Keratinocyte (primary cell): ENCODE results near the gene C3orf20. TPM values are rescaled to one million over a fixed set of nuclear protein-coding genes. Genes with fewer than 3 reads are reported as not detected.
"Not testable (repeated sequence)": the region's sequence is repeated elsewhere in the genome, so short reads cannot be mapped to it uniquely, and the experiment has no call there.

Experiments
- DNase-seq: peaks from one replicate; pipeline ENCODE4 v3.0.0-alpha.2; 2011; ENCODE audit warnings: low read depth, missing footprints, low spot score
- FAIRE-seq: peaks from 2 replicates; lab custom pipeline; 2011; peaks lifted over from hg19 to GRCh38; lab: Jason Lieb, UNC
- H2AFZ ChIP-seq: 2 replicates; pipeline ENCODE4 v1.6.0; 2012; ENCODE audit warnings: low read length, control low read depth, inconsistent platforms; ENCODE audit not compliant: control insufficient read depth
- H3K27ac ChIP-seq: 2 replicates; pipeline ENCODE4 v1.5.1; 2011; ENCODE audit warnings: low read length; ENCODE audit not compliant: control insufficient read depth, insufficient read depth
- H3K27me3 ChIP-seq: 3 replicates; pipeline ENCODE4 v1.6.0; 2011; ENCODE audit warnings: low read length; ENCODE audit not compliant: control insufficient read depth, insufficient read depth; ENCODE audit errors: extremely low read depth
- H3K36me3 ChIP-seq, 2 experiments: 2 replicates in 1 of 2; 3 replicates in 1 of 2; pipeline ENCODE4 v1.5.1; 2011; ENCODE audit warnings: low read length in 2 of 2, mild to moderate bottlenecking in 1 of 2; ENCODE audit not compliant: control insufficient read depth in 2 of 2, insufficient read depth in 2 of 2; ENCODE audit errors: extremely low read depth in 1 of 2
- H3K4me1 ChIP-seq: 3 replicates; pipeline ENCODE4 v1.5.1; 2011; ENCODE audit warnings: low read length; ENCODE audit not compliant: control insufficient read depth, insufficient read depth; ENCODE audit errors: extremely low read depth
- H3K4me2 ChIP-seq: 3 replicates; pipeline ENCODE4 v1.6.0; 2011; ENCODE audit warnings: low read depth, low read length; ENCODE audit not compliant: control insufficient read depth, insufficient read depth; ENCODE audit errors: extremely low read depth
- H3K4me3 ChIP-seq, 3 experiments: fragments of 200-600 bp in 1 of 3; sonication (generic) in 1 of 3; 2 replicates in 2 of 3; 3 replicates in 1 of 3; pipeline ENCODE4 v1.5.1; 2011 to 2016; ENCODE audit warnings: low read length in 3 of 3, mild to moderate bottlenecking in 3 of 3, control low read depth in 2 of 3, inconsistent platforms in 1 of 3, low read depth in 1 of 3, mixed read lengths in 1 of 3, mixed run types in 1 of 3, moderate library complexity in 1 of 3; ENCODE audit not compliant: control insufficient read depth in 2 of 3, insufficient read depth in 2 of 3; ENCODE audit errors: extremely low read depth in 1 of 3
- H3K79me2 ChIP-seq: 2 replicates; pipeline ENCODE4 v1.6.0; 2012; ENCODE audit warnings: low read length; ENCODE audit not compliant: control insufficient read depth, insufficient read depth
- H3K9ac ChIP-seq: 3 replicates; pipeline ENCODE4 v1.6.0; 2011; ENCODE audit warnings: low read length; ENCODE audit not compliant: control insufficient read depth, insufficient read depth; ENCODE audit errors: extremely low read depth
- H3K9me1 ChIP-seq: 3 replicates; pipeline ENCODE4 v1.6.0; 2011; ENCODE audit warnings: low read length; ENCODE audit not compliant: control insufficient read depth, insufficient read depth; ENCODE audit errors: extremely low read depth
- H3K9me3 ChIP-seq: 2 replicates; pipeline ENCODE4 v1.5.1; 2012; ENCODE audit warnings: low read depth, low read length; ENCODE audit not compliant: control insufficient read depth
- H4K20me1 ChIP-seq: 3 replicates; pipeline ENCODE4 v1.6.0; 2011; ENCODE audit warnings: low read length; ENCODE audit not compliant: control insufficient read depth, insufficient read depth; ENCODE audit errors: extremely low read depth
- CTCF ChIP-seq, 3 experiments: IDR thresholded peaks in 1 of 3; conservative IDR thresholded peaks in 1 of 3; optimal IDR thresholded peaks in 1 of 3; 2 replicates in 2 of 3; 3 replicates in 1 of 3; pipeline versions ENCODE3 to v1.5.1; 2011; ENCODE audit warnings: low read length in 3 of 3, mild to moderate bottlenecking in 3 of 3, moderate library complexity in 2 of 3, control low read depth in 1 of 3, inconsistent platforms in 1 of 3; ENCODE audit not compliant: insufficient read depth in 2 of 3; ENCODE audit errors: extremely low read depth in 1 of 3
- EZH2 ChIP-seq: IDR thresholded peaks from one replicate; pipeline ENCODE4 v1.6.1; 2012; ENCODE audit warnings: inconsistent platforms, mild to moderate bottlenecking, low read length, moderate library complexity
- dilution Hi-C: fragments of 300-500 bp; cut with MboI; formaldehyde crosslinking; loops from one replicate; pipeline ENCODE4 v1.7.0; 2020; ENCODE audit warnings: low sequenced_read_pairs; ENCODE audit not compliant: extremely low pct_ligation_motif_present
- polyA plus RNA-seq, 5 experiments: library from polyadenylated mRNA; depleted of rRNA in 3 of 5; stranded (reverse) in 3 of 5; stranded (forward) in 1 of 5; unstranded in 1 of 5; fragments of >200 nt; gene quantifications; 1 replicate in 1 of 5; 2 replicates in 3 of 5; 3 replicates in 1 of 5; pipeline versions ENCODE4 v1.2.1 to v1.2.3, GENCODE V29; 2011 to 2012; ENCODE audit warnings: missing spikeins in 2 of 5, low read depth in 1 of 5, low replicate concordance in 1 of 5

Gene C3orf20
- polyA plus RNA-seq, 1 donor (not counting 4 experiments of a cell fraction or from before 2014, with no cell fraction given), result not detected

DNA sequence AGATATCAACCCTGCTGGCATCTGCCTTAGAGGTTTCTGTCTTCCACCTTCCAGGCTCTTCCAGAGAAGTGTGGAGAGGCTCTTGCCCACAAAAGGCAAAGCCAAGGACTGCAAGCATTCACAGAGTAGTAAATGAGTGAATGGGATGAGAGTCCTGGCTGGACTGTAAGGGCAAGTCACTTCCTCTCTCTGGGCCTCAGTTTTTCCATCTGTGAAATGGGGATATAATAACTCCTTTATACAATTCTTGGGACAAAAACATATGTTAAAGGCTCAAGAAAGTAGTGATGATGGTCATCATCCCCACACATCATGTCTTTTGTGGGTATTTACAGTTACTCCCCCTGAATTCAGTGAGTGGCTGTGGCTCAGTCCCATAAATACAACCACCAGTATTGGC, 133.1 kb downstream of the C3orf20 start:
- Histone ChIP-seq H3K27ac (no peak overlapping the region), H3K79me2 (no peaks in the 10 kb centered on the region), H3K9ac (no peak overlapping the region), H3K4me1 (no peaks in the 10 kb centered on the region), H3K4me3 (no peak overlapping the region), H3K36me3 (no peaks in the 10 kb centered on the region), H3K4me2 (no peak overlapping the region), H3K27me3 (peaks cover 43% of the 10 kb centered on the region), H2AFZ (no peak overlapping the region), H3K9me1 (no peaks in the 10 kb centered on the region), H3K9me3 (no peaks in the 10 kb centered on the region), H4K20me1 (peaks cover 5% of the 10 kb centered on the region)
- no peak for TF ChIP-seq EZH2
- TF ChIP-seq CTCF (optimal IDR thresholded peaks at IDR 0.05 in 1 of 3, IDR thresholded peaks at IDR 0.05 in 1 of 3, conservative IDR thresholded peaks at IDR 0.05 in 1 of 3; ENCODE audit: extremely low read depth in 1 of 3, insufficient read depth in 2 of 3, low read length in 3 of 3), result no peak
- FAIRE-seq (no peak), DNase-seq (no peak)
- dilution Hi-C loops, result no loop called here

DNA sequence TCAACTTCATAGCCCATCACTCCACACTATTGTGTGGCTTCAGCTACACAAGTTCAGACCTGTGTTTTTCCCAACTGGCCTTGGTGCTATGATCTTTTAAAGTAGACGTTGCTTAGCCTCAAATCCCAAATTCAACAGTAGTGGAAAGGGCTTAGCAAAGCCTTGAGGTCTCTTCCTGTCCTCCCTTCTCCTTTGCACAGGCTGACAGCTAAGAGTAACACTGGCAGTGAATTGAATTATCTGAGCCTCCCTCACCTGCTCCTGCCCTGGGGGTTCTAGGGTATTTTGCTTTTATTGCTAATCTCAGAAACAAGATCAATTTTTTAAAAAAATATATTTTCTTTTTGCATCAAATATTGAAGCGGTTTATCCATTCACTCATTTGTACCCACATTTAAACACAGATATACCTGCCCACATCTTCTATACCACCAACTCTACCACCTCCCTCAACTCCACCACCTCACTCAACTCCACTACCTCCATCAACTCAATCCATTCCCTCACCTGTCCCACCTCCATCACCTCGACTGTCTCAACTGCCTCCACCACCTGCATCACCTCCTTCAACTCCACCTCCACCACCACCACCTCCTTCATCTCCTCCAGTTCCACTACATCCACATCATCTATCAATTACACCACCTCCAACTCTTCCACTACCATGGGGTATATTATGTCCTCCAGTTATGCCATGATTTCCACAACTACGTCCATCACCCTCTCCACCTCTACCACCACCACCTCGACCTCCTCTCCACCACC, 133.7 kb downstream of the C3orf20 start:
- H3K9ac ChIP-seq, result no peak overlapping the region
- DNase-seq (no peak), FAIRE-seq (no peak)
- no peaks in the 10 kb centered on the region for H3K4me1 ChIP-seq
- TF ChIP-seq EZH2 (no peak), CTCF (optimal IDR thresholded peaks at IDR 0.05 in 1 of 3, IDR thresholded peaks at IDR 0.05 in 1 of 3, conservative IDR thresholded peaks at IDR 0.05 in 1 of 3; ENCODE audit: extremely low read depth in 1 of 3, insufficient read depth in 2 of 3, low read length in 3 of 3) (no peak)
- H3K4me3 ChIP-seq, result no peak overlapping the region
- peaks cover 49% of the 10 kb centered on the region for H3K27me3 ChIP-seq
- H3K27ac ChIP-seq, result no peak overlapping the region
- H3K79me2 ChIP-seq, result no peaks in the 10 kb centered on the region
- no peaks in the 10 kb centered on the region for H3K9me1 ChIP-seq
- peaks cover 5% of the 10 kb centered on the region for H4K20me1 ChIP-seq
- no peaks in the 10 kb centered on the region for H3K9me3 ChIP-seq
- dilution Hi-C loops, result no loop called here
- H3K4me2 ChIP-seq, result no peak overlapping the region
- no peak overlapping the region for H2AFZ ChIP-seq
- no peaks in the 10 kb centered on the region for H3K36me3 ChIP-seq

GRCh38 chr3:14809611-14810010, 134.7 kb downstream of the C3orf20 start:
- H4K20me1 ChIP-seq, DNase-seq, FAIRE-seq, H3K4me3 ChIP-seq, H3K9ac ChIP-seq, H3K79me2 ChIP-seq, H3K4me2 ChIP-seq, dilution Hi-C loops, H2AFZ ChIP-seq, H3K36me3 ChIP-seq, H3K4me1 ChIP-seq, H3K27ac ChIP-seq, H3K9me3 ChIP-seq, H3K9me1 ChIP-seq: not testable (repeated sequence)
- peaks cover 59% of the 10 kb centered on the region for H3K27me3 ChIP-seq
